ENCODE measurements around the gene USP9X.
"Not testable (repeated sequence)": the region's sequence is repeated elsewhere in the genome, so short reads cannot be mapped to it uniquely, and the experiment has no call there.

USP9X gene

GRCh38 chrX:41087201-41087600 lies 2.0 kb downstream of the USP9X start:
- peak in 1 of 2 experiments; percentile 12 for DNase-seq

DNA sequence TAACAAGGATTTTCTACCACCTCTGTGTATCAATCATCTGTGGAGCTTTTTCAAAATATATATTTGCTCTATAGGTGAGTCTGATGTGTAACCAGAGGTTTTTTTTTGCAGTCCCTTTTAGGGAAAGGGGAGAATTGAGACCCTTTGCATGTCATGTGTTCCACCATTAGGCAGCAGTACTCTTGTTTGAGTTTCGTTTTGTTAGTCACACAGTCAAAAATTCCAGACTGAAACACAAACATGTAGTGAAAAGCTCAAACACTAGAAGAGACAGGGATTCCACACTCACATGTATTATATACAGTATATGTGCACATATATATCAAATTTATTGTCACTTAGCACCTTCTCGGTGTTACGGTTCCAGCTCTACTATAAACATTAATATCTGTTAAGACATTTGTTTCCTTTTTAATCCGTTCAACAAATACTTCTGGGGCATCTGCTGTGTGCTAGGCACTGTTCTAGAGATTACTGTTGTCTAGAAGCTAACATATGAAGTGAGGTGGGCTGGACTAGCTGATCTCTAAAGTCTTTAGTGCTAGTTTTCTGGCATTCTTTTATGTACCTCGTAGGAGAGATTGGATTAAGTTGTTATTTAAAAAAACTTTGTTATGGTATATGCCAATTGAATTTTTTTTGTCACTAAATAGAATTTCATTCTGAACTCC lies 5.5 kb downstream of the USP9X start:
- DNase-seq = no peak

GRCh38 chrX:41092776-41093175 lies 7.5 kb downstream of the USP9X start:
- DNase-seq = no peak

- DNase-seq = no peak
These were observed 9.9 kb downstream of the USP9X start for GRCh38 chrX:41095174-41095573.

GRCh38 chrX:41095908-41096307 lies 10.7 kb downstream of the USP9X start:
- no peak for DNase-seq

- no peak for DNase-seq
These were observed 11.2 kb downstream of the USP9X start for GRCh38 chrX:41096339-41096955.

GRCh38 chrX:41097326-41097725 lies 12.1 kb downstream of the USP9X start:
- no peak for DNase-seq

DNA sequence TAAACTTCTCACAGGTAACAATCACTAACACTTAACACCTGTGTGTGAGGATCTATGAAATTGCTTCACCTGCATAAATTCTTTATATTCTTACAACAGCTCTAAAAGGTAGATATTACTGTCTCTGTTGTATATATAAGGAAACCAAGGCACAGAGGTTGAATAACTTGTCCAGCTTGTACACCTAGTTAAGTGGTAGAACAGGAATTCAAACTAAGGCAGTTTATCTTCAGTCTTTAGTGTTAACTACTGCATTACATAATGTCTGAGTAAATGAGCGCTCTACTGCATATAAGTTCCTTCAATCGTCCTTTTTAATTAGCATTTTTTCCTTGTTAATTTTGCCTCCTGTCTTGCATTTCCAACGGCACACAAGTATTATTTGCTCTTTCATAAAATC lies 15.0 kb downstream of the USP9X start:
- DNase-seq = no peak

- no peak for DNase-seq
These were observed 15.6 kb downstream of the USP9X start for GRCh38 chrX:41100819-41101218.

DNA sequence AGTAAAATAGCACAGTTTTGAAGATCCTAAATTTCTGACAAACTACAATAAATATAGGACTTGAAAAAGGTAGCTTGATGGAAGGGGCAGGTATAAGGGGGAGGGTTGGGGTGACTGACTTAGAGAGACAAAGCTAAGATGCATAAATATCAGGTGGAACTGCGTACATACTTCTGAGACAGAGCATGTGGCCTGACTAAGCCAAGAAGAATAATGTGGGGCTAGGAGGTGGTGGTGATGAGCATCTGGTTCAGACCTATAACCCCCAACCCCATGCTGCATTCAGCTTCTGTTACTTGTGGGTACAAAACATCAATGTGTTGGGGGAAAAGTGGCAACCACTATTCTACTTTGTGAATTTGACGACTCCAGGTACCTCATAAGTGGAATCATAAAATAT lies 19.8 kb downstream of the USP9X start:
- DNase-seq = no peak

DNA sequence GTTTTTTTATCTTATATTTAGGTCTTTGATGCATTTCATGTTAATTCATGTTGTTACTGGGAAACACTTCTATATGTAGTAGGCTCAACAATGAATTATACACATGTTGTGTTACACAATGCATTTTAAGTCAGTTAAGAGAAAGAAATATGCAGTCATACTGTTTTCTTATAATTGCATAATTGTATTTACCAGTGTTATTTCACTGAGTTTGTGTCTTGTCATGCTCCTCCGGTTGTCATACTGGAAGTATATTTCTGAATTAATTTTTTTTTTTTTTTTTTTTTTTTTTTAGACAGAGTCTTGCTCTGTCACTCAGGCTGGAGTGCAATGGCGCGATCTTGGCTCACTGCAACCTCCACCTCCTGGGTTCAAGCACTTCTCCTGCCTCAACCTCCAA lies 21.0 kb downstream of the USP9X start:
- DNase-seq = not testable (repeated sequence)

GRCh38 chrX:41108007-41108406 lies 22.8 kb downstream of the USP9X start:
- no peak for DNase-seq

GRCh38 chrX:41108463-41109205 lies 23.4 kb downstream of the USP9X start:
- no peak for DNase-seq

GRCh38 chrX:41110801-41111625 lies 25.8 kb downstream of the USP9X start:
- no peak for DNase-seq

- DNase-seq = peak; percentile 10 to 33
These were observed 29.8 kb downstream of the USP9X start for GRCh38 chrX:41115104-41115425.

- no peak for DNase-seq
These were observed 31.7 kb downstream of the USP9X start for GRCh38 chrX:41116948-41117347.

GRCh38 chrX:41118156-41118555 lies 32.9 kb downstream of the USP9X start:
- no peak for DNase-seq

DNA sequence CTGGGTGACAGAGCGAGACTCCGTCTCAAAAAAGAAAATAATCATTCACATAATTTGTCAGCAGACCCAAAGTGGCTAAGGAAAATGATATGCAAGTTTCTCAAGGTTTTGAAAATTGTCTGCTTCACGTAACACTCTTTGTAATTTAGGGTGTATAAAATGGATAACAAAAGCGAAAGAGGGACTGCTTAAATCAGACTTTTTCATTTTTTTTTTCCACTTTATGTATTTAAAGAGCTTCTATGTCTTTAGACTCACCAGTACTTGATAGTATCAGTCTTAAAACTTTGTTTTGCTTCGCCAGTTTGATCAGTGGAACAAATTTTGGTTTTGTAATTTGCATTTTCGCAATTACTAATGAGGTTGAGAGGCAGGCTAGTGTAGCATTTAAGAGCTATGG lies 34.6 kb downstream of the USP9X start:
- no peak for DNase-seq

DNA sequence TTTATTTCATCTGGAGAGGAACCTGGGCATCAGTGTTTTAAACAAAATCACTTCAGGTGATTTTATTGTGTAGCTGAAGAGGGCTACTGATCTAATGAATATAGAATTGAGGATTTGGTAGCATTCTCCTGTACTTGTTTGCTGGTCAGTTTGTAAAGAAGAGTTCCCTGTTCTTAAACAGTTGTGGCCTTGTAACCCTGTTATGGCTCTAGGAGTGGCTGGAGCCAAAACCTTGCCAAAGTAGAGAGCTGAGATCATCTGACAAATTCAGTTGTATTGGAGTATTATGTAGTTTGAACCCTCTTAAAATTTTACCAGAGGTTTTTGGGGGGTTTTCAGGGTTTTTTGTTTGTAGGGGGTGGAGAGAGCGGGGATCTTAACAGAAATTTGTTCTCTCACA lies 36.5 kb downstream of the USP9X start:
- no peak for DNase-seq

DNA sequence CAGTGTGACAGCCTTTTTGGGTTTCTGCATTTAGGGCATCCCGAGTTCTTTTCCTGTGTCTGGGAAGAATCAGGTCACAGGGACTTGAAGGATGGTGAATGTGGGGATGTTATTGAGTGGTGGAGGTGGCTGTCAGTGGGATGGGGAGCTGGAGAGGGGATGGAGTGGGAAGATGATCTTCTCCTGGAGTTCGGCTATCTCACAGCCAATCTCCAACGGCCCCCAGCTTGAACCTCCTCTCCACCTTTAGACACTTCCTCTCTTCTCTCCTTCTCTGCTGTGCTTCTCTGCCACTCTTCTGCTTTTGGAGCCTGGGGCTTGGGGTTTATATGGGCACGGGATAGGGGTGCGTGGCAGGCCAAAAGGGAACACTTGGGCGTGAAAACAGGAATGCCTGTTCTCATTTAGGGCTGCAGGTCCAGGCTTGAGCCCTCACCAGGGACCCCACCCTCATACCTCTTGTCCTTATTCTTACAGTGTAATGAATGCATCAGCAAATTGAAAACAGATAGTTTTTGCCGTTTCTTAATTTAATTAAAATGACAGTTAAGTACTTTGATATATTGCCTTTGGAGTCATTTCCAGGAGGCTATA lies 37.5 kb downstream of the USP9X start:
- no peak for DNase-seq

DNA sequence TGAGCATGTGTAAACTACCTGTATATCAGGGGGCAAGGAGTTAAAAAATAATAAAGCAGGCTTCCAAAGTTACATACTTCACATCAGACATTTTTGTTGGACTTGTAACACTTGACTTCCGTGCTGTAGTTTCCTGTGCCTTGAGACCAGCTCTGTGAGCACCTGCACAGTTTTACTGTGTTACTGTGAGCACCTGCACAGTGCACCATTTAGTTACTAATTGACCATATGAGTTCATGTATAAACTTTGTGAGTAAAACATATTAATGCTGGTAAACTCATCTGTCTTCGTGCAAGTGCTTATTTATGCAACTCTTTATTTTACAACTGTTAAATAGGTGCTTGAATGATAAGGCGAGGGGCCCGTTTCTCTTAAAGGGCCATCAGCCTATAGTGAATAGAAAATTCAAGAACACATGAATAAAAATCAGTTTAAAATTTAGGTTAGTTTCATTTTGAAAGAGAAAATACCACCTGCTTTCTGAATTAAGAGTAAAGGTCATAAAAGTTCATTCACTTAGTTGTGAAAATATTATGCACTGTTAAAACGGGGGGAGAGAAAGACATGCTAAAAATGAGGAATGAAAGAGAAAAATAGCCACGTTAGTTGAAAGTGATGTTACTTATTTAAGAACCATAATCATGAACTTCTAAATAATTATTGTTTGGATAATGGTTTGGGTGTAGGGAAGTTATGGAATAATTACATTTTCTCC lies 42.4 kb downstream of the USP9X start:
- peak in 1 of 2 experiments; percentile 4 for DNase-seq

DNA sequence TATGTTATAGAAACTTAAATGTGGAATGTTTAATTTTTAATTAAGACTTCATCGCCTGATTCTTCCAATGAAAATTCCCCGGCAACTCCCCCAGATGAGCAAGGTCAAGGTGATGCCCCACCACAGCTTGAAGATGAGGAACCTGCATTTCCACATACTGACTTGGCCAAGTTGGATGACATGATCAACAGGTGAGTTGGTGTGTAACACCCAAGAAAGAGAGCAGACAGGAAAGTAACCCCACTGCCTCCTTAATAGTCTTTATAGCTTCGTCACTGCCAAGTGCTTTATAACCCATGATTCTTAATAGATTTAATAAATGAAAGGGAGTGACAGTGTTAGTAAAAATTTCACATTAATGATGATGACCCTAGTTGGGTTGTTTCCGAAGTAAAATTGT lies 43.7 kb downstream of the USP9X start:
- no peak for DNase-seq
